PFSK-1 (cell line): Measurements from ENCODE around the gene R3HDML.

Source experiments
- POLR2AphosphoS5 ChIP-seq: IDR thresholded peaks from 2 replicates; pipeline ENCODE4 v1.6.1; 2012; ENCODE audit warnings: low read depth, mild to moderate bottlenecking, control low read depth, low read length, moderate library complexity
- TF ChIP-seq, protein P1 (sequence below), 2 experiments: IDR thresholded peaks; 2 replicates each; pipeline versions ENCODE4 v1.6.1 to v1.8.0; 2011 to 2012; ENCODE audit warnings: low read depth in 2 of 2, low read length in 2 of 2, control low read depth in 1 of 2, inconsistent platforms in 1 of 2, mild to moderate bottlenecking in 1 of 2, moderate library complexity in 1 of 2; ENCODE audit not compliant: insufficient read depth in 1 of 2

- TF ChIP-seq, protein P1, sequence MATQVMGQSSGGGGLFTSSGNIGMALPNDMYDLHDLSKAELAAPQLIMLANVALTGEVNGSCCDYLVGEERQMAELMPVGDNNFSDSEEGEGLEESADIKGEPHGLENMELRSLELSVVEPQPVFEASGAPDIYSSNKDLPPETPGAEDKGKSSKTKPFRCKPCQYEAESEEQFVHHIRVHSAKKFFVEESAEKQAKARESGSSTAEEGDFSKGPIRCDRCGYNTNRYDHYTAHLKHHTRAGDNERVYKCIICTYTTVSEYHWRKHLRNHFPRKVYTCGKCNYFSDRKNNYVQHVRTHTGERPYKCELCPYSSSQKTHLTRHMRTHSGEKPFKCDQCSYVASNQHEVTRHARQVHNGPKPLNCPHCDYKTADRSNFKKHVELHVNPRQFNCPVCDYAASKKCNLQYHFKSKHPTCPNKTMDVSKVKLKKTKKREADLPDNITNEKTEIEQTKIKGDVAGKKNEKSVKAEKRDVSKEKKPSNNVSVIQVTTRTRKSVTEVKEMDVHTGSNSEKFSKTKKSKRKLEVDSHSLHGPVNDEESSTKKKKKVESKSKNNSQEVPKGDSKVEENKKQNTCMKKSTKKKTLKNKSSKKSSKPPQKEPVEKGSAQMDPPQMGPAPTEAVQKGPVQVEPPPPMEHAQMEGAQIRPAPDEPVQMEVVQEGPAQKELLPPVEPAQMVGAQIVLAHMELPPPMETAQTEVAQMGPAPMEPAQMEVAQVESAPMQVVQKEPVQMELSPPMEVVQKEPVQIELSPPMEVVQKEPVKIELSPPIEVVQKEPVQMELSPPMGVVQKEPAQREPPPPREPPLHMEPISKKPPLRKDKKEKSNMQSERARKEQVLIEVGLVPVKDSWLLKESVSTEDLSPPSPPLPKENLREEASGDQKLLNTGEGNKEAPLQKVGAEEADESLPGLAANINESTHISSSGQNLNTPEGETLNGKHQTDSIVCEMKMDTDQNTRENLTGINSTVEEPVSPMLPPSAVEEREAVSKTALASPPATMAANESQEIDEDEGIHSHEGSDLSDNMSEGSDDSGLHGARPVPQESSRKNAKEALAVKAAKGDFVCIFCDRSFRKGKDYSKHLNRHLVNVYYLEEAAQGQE (IDR thresholded peaks at IDR 0.05; ENCODE audit: insufficient read depth in 1 of 2, low read depth in 2 of 2, low read length in 2 of 2), result no peak
- no peak for TF ChIP-seq POLR2AphosphoS5
These were observed 6.4 kb downstream of the R3HDML start for GRCh38 chr20:44343162-44343675.
